ENCODE data around the gene SDHB.

DNA sequence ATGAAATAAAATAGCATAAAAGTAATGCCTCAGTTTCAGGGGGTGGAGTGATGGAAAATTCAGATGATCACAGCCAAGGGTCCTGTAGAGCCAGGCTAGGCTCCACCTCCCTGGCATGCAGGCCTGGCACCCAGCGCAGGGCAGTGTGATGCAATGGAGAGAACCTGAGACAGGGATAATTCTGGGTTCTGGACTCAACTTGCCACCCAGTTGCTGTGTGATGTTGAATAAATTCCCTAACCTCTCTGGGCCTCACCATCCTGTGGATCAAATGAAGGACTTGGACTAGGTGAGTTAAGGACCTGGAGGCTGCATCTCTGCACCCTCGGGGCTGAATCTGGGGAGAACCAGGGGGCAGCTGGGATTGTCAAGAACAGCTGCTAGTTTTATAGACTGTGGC lies 48.4 kb upstream of the SDHB start:
- TF ChIP-seq, protein P1, sequence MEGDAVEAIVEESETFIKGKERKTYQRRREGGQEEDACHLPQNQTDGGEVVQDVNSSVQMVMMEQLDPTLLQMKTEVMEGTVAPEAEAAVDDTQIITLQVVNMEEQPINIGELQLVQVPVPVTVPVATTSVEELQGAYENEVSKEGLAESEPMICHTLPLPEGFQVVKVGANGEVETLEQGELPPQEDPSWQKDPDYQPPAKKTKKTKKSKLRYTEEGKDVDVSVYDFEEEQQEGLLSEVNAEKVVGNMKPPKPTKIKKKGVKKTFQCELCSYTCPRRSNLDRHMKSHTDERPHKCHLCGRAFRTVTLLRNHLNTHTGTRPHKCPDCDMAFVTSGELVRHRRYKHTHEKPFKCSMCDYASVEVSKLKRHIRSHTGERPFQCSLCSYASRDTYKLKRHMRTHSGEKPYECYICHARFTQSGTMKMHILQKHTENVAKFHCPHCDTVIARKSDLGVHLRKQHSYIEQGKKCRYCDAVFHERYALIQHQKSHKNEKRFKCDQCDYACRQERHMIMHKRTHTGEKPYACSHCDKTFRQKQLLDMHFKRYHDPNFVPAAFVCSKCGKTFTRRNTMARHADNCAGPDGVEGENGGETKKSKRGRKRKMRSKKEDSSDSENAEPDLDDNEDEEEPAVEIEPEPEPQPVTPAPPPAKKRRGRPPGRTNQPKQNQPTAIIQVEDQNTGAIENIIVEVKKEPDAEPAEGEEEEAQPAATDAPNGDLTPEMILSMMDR (IDR thresholded peaks at IDR 0.05), result no peak
- TF ChIP-seq EZH2 (IDR thresholded peaks at IDR 0.05; ENCODE audit: borderline replicate concordance, insufficient read depth, low read depth, low read length, poor library complexity, severe bottlenecking), result no peak

Data from B cell (primary cell).